ENCODE measurements around the gene THYN1.

Gene THYN1

GRCh38 chr11:134230339-134230738, 22.8 kb downstream of the THYN1 start:
- H3K4me1 ChIP-seq: peaks cover 21% of the 10 kb centered on the region
- no peaks in the 10 kb centered on the region for H3K36me3 ChIP-seq (ENCODE audit: control insufficient read depth, insufficient read depth, low read length)
- H3K4me3 ChIP-seq (ENCODE audit: low read depth, low read length): no peak overlapping the region
- no peak for TF ChIP-seq CTCF (IDR thresholded peaks at IDR 0.05)
- no peak overlapping the region for H3K27ac ChIP-seq
- no peak overlapping the region for H3K4me2 ChIP-seq (ENCODE audit: low read length)
- H2AFZ ChIP-seq: no peak overlapping the region
- H3K9me3 ChIP-seq (ENCODE audit: control insufficient read depth, low read length): no peaks in the 10 kb centered on the region
- peaks cover 30% of the 10 kb centered on the region for H3K79me2 ChIP-seq
- no peaks in the 10 kb centered on the region for H3K27me3 ChIP-seq (ENCODE audit: control insufficient read depth, insufficient read depth, low read length)
- H3K9ac ChIP-seq: no peak overlapping the region

DNA sequence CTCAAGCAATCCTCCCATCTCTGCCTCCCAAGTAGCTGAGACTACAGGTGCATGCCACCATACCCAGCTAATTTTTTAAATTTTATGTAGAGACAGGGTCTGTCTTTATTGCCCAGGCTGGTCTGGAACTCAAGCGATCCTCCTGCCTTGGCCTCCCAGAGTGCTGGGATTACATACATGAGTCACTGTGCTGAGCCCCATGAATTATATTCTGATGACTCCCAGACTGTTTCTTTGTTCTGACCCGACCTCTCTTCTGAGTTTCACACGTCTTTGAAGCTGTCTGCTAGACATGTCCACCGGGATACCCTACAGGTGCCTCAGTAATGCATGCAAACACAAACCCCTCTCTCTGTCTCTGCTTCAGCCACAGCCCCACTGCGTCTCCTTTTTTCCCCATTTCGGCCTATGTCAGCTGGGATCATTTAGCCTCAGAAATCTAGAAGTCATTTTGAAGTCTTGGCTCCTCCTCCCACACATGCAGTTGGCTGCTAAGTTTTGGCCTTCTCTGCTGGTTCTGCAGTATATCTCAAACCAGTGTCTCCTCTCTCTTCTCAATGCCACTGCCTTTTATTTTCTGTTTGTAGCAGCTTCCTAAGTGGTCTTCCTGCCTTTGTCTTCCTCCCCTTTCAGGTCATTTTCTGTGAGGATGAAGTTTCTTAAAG, 23.9 kb downstream of the THYN1 start:
- Histone ChIP-seq H3K9me3 (ENCODE audit: control insufficient read depth, low read length) (no peaks in the 10 kb centered on the region), H3K9ac (no peak overlapping the region), H3K4me1 (peaks cover 18% of the 10 kb centered on the region), H3K27me3 (ENCODE audit: control insufficient read depth, insufficient read depth, low read length) (no peaks in the 10 kb centered on the region), H3K79me2 (peaks cover 30% of the 10 kb centered on the region), H2AFZ (no peak overlapping the region), H3K36me3 (ENCODE audit: control insufficient read depth, insufficient read depth, low read length) (no peaks in the 10 kb centered on the region), H3K4me2 (ENCODE audit: low read length) (no peak overlapping the region), H3K27ac (no peak overlapping the region), H3K4me3 (ENCODE audit: low read depth, low read length) (no peak overlapping the region)
- no peak for TF ChIP-seq CTCF (IDR thresholded peaks at IDR 0.05)

DNA sequence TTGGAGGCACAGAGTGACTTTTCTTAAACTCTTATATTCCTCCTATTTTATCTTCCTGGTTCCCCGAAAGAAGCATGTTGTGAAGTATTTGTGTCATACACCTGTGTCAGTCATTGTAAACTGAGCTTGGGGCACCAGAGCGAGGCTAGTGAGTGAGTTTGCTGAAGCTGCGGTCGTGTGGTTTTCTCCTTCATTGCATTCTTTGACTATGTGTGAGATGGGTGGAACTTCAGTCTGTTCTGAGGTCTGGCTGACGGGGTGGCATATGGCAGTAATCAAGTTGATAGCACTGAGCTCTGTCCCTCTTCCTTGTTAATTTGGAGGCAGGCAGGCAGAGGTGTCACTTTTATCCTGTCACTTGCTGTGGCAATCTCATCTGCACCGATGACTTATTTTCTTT, 24.5 kb downstream of the THYN1 start:
- Histone ChIP-seq H3K27me3 (ENCODE audit: control insufficient read depth, insufficient read depth, low read length) (no peaks in the 10 kb centered on the region), H3K27ac (no peak overlapping the region), H3K4me3 (ENCODE audit: low read depth, low read length) (no peak overlapping the region), H3K9ac (no peak overlapping the region), H3K4me1 (peaks cover 14% of the 10 kb centered on the region), H3K4me2 (ENCODE audit: low read length) (no peak overlapping the region), H2AFZ (no peak overlapping the region), H3K36me3 (ENCODE audit: control insufficient read depth, insufficient read depth, low read length) (no peaks in the 10 kb centered on the region), H3K79me2 (peaks cover 30% of the 10 kb centered on the region), H3K9me3 (ENCODE audit: control insufficient read depth, low read length) (no peaks in the 10 kb centered on the region)
- TF ChIP-seq CTCF (IDR thresholded peaks at IDR 0.05): no peak

GRCh38 chr11:134226806-134227325, 26.3 kb downstream of the THYN1 start:
- Histone ChIP-seq H3K4me1 (peaks cover 12% of the 10 kb centered on the region), H3K27ac (no peak overlapping the region), H3K4me2 (ENCODE audit: low read length) (no peak overlapping the region), H3K27me3 (ENCODE audit: control insufficient read depth, insufficient read depth, low read length) (no peaks in the 10 kb centered on the region), H3K9ac (no peak overlapping the region), H3K4me3 (ENCODE audit: low read depth, low read length) (no peak overlapping the region), H3K79me2 (peaks cover 37% of the 10 kb centered on the region), H2AFZ (no peak overlapping the region), H3K9me3 (ENCODE audit: control insufficient read depth, low read length) (no peaks in the 10 kb centered on the region), H3K36me3 (ENCODE audit: control insufficient read depth, insufficient read depth, low read length) (no peaks in the 10 kb centered on the region)
- TF ChIP-seq CTCF (IDR thresholded peaks at IDR 0.05): no peak
